H1 (cell line): Measurements from ENCODE around the gene NELFA. TPM values are rescaled to one million over a fixed set of nuclear protein-coding genes. Genes with fewer than 3 reads are reported as not detected.

Experiments
- CTCF ChIA-PET: fragments of 300-600 bp; sonication (Branson Sonifier 250); formaldehyde crosslinking; loops from one replicate; lab custom pipeline; 2021; ENCODE audit not compliant: partially characterized antibody; lab: Charles Lee
- POLR2A ChIA-PET: fragments of 300-600 bp; sonication (Branson Sonifier 250); formaldehyde crosslinking; loops from one replicate; lab custom pipeline; 2021; ENCODE audit warnings: inconsistent platforms; ENCODE audit not compliant: partially characterized antibody; lab: Charles Lee
- DNase-seq, 2 experiments: peaks; one replicate each; pipeline versions ENCODE4 v3.0.0 to v3.0.0-alpha.2; 2010 to 2022; ENCODE audit warnings: low spot score in 2 of 2, low read depth in 1 of 2, mixed read lengths in 1 of 2
- FAIRE-seq: peaks from 2 replicates; lab custom pipeline; 2011; peaks lifted over from hg19 to GRCh38; lab: Jason Lieb, UNC
- H2AFZ ChIP-seq: 2 replicates; pipeline ENCODE4 v1.8.1; 2012; ENCODE audit warnings: low read length, inconsistent platforms
- H2AK5ac ChIP-seq: 2 replicates; pipeline ENCODE4 v1.6.1; 2013; ENCODE audit warnings: low read depth, low read length
- H2BK120ac ChIP-seq: replicated peaks from 2 replicates; pipeline ENCODE3; 2013; ENCODE audit warnings: low read depth, low read length, inconsistent platforms
- H2BK12ac ChIP-seq: 2 replicates; pipeline ENCODE4 v1.6.1; 2013; ENCODE audit warnings: low read depth, low read length
- H2BK15ac ChIP-seq: 2 replicates; pipeline ENCODE4 v1.6.1; 2013; ENCODE audit warnings: low read length
- H2BK20ac ChIP-seq: 2 replicates; pipeline ENCODE4 v1.6.1; 2013; ENCODE audit warnings: low read length
- H2BK5ac ChIP-seq: 2 replicates; pipeline ENCODE4 v1.6.1; 2013; ENCODE audit warnings: low read depth, low read length
- H3K14ac ChIP-seq: 2 replicates; pipeline ENCODE4 v1.6.1; 2013; ENCODE audit warnings: inconsistent platforms; ENCODE audit not compliant: insufficient read length
- H3K18ac ChIP-seq: 2 replicates; pipeline ENCODE4 v1.6.1; 2013; ENCODE audit warnings: low read length; ENCODE audit errors: extremely low read depth
- H3K23ac ChIP-seq: 2 replicates; pipeline ENCODE4 v1.6.1; 2013; ENCODE audit warnings: inconsistent platforms; ENCODE audit not compliant: insufficient read length
- H3K23me2 ChIP-seq: 2 replicates; pipeline ENCODE4 v1.6.1; 2013; ENCODE audit warnings: low read depth, low read length
- H3K27ac ChIP-seq: 2 replicates; pipeline ENCODE4 v1.6.1; 2011; ENCODE audit warnings: low read depth, low read length, inconsistent platforms
- H3K27me3 ChIP-seq, 4 experiments: replicated peaks in 1 of 4; 1 replicate in 1 of 4; 2 replicates in 3 of 4; pipeline versions ENCODE4 v1.6.1 to v1.8.1; 2011 to 2013; ENCODE audit warnings: low read length in 3 of 4, mild to moderate bottlenecking in 3 of 4, inconsistent platforms in 2 of 4, mixed read lengths in 2 of 4, moderate library complexity in 1 of 4; ENCODE audit not compliant: control insufficient read depth in 3 of 4, insufficient read depth in 3 of 4; ENCODE audit errors: extremely low read depth in 1 of 4
- H3K36me3 ChIP-seq, 4 experiments: 2 replicates each; pipeline versions ENCODE4 v1.6.1 to v1.8.1; 2011 to 2013; ENCODE audit warnings: mild to moderate bottlenecking in 4 of 4, low read length in 3 of 4, moderate library complexity in 2 of 4, control low read depth in 1 of 4, inconsistent platforms in 1 of 4; ENCODE audit not compliant: insufficient read depth in 4 of 4, control insufficient read depth in 2 of 4
- H3K4ac ChIP-seq: replicated peaks from 2 replicates; pipeline ENCODE3; 2013; ENCODE audit warnings: low read length, low read depth, mixed read lengths, inconsistent platforms; ENCODE audit not compliant: insufficient read length
- H3K4me1 ChIP-seq, 4 experiments: replicated peaks in 1 of 4; 1 replicate in 1 of 4; 2 replicates in 3 of 4; pipeline versions ENCODE4 v1.6.1 to v1.8.1; 2011 to 2013; ENCODE audit warnings: low read length in 3 of 4, inconsistent platforms in 2 of 4, mixed read lengths in 1 of 4; ENCODE audit not compliant: insufficient read depth in 4 of 4, control insufficient read depth in 3 of 4
- H3K4me2 ChIP-seq, 2 experiments: 2 replicates each; pipeline versions ENCODE4 v1.6.1 to v1.8.1; 2011 to 2013; ENCODE audit warnings: low read depth in 2 of 2, low read length in 2 of 2, control low read depth in 1 of 2, inconsistent platforms in 1 of 2, mild to moderate bottlenecking in 1 of 2; ENCODE audit not compliant: insufficient read depth in 1 of 2
- H3K4me3 ChIP-seq, 4 experiments: fragments of 200-600, 300-600 bp in 1 of 4; sonication (generic), shearing (Covaris generic), sonication (Bioruptor Twin) in 1 of 4; 2 replicates each; pipeline versions ENCODE4 v1.5.1 to v1.8.1; 2011 to 2016; ENCODE audit warnings: low read length in 4 of 4, low read depth in 3 of 4, control low read depth in 2 of 4, inconsistent platforms in 2 of 4, mild to moderate bottlenecking in 2 of 4, mixed read lengths in 1 of 4, moderate library complexity in 1 of 4; ENCODE audit not compliant: insufficient read depth in 2 of 4; ENCODE audit errors: extremely low read depth in 1 of 4
- H3K56ac ChIP-seq: replicated peaks from 2 replicates; pipeline ENCODE3; 2013; ENCODE audit warnings: low read depth, mild to moderate bottlenecking, mixed read lengths, low read length, inconsistent platforms; ENCODE audit not compliant: insufficient read length
- H3K79me1 ChIP-seq: 2 replicates; pipeline ENCODE4 v1.6.1; 2013; ENCODE audit warnings: low read depth, low read length, control low read depth
- H3K79me2 ChIP-seq, 2 experiments: 2 replicates each; pipeline versions ENCODE4 v1.6.1 to v1.8.1; 2012 to 2013; ENCODE audit warnings: low read length in 2 of 2, mild to moderate bottlenecking in 2 of 2, inconsistent platforms in 1 of 2; ENCODE audit not compliant: insufficient read depth in 2 of 2, control insufficient read depth in 1 of 2
- H3K9ac ChIP-seq, 4 experiments: replicated peaks in 1 of 4; 1 replicate in 1 of 4; 2 replicates in 3 of 4; pipeline versions ENCODE4 v1.6.1 to v1.8.1; 2011 to 2013; ENCODE audit warnings: low read depth in 3 of 4, low read length in 3 of 4, control low read depth in 2 of 4, mild to moderate bottlenecking in 2 of 4, moderate library complexity in 2 of 4, inconsistent platforms in 1 of 4; ENCODE audit errors: extremely low read depth in 1 of 4
- H3K9me3 ChIP-seq, 2 experiments: 2 replicates each; pipeline versions ENCODE4 v1.6.1 to v1.8.1; 2012 to 2013; ENCODE audit warnings: mild to moderate bottlenecking in 2 of 2, moderate library complexity in 2 of 2, control low read depth in 1 of 2, inconsistent platforms in 1 of 2, low read depth in 1 of 2, low read length in 1 of 2, mixed read lengths in 1 of 2; ENCODE audit not compliant: insufficient read depth in 2 of 2
- H4K20me1 ChIP-seq, 2 experiments: replicated peaks in 1 of 2; 2 replicates each; pipeline versions ENCODE3 to v1.8.1; 2011 to 2013; ENCODE audit warnings: inconsistent platforms in 2 of 2, low read length in 2 of 2, mild to moderate bottlenecking in 1 of 2; ENCODE audit not compliant: insufficient read depth in 2 of 2, control insufficient read depth in 1 of 2
- H4K5ac ChIP-seq: 2 replicates; pipeline ENCODE4 v1.6.1; 2013; ENCODE audit warnings: low read length, low read depth, mixed read lengths, inconsistent platforms; ENCODE audit not compliant: insufficient read length
- H4K8ac ChIP-seq: 2 replicates; pipeline ENCODE4 v1.8.0; 2013; ENCODE audit warnings: mild to moderate bottlenecking, moderate library complexity, low read length, inconsistent platforms; ENCODE audit not compliant: insufficient read depth; ENCODE audit errors: extremely low read depth
- H4K91ac ChIP-seq: replicated peaks from 2 replicates; pipeline ENCODE3; 2013; ENCODE audit warnings: low read length, mixed read lengths, inconsistent platforms; ENCODE audit not compliant: insufficient read length
- CTBP2 ChIP-seq: IDR thresholded peaks from 2 replicates; pipeline ENCODE4 v1.7.0; 2011; ENCODE audit warnings: borderline replicate concordance, mild to moderate bottlenecking, moderate library complexity, mixed read lengths, low read length; ENCODE audit not compliant: insufficient read depth, insufficient read length
- JUND ChIP-seq: IDR thresholded peaks from 2 replicates; pipeline ENCODE4 v1.6.1; 2011; ENCODE audit warnings: mild to moderate bottlenecking, improper control_type of control experiment, low read length
- KDM5A ChIP-seq: fragments of 200-600 bp; IDR thresholded peaks from 2 replicates; pipeline ENCODE4 v1.7.1; 2012; ENCODE audit warnings: mild to moderate bottlenecking, low read length, inconsistent platforms, mixed read lengths
- NANOG ChIP-seq: IDR thresholded peaks from 2 replicates; pipeline ENCODE4 v1.6.1; 2011; ENCODE audit warnings: low read length, low read depth, mild to moderate bottlenecking, inconsistent platforms; ENCODE audit not compliant: insufficient read depth, poor library complexity, severe bottlenecking
- NRF1 ChIP-seq: IDR thresholded peaks from 2 replicates; pipeline ENCODE4 v1.6.1; 2011; ENCODE audit warnings: mild to moderate bottlenecking, low read depth, low read length, improper control_type of control experiment
- RBBP5 ChIP-seq: IDR thresholded peaks from 2 replicates; pipeline ENCODE4 v1.7.1; 2012; ENCODE audit warnings: low read depth, mild to moderate bottlenecking, inconsistent platforms, low read length, moderate library complexity, borderline replicate concordance
- RFX5 ChIP-seq: IDR thresholded peaks from 2 replicates; pipeline ENCODE4 v1.6.1; 2011; ENCODE audit warnings: low read depth, low read length, improper control_type of control experiment, borderline replicate concordance
- SAP30 ChIP-seq: fragments of 300-600 bp; sonication (generic); IDR thresholded peaks from 2 replicates; pipeline ENCODE4 v1.7.1; 2012; ENCODE audit warnings: low read length, moderate library complexity, mild to moderate bottlenecking, inconsistent platforms; ENCODE audit not compliant: insufficient read depth, insufficient replicate concordance
- SIN3A ChIP-seq, 2 experiments: IDR thresholded peaks in 1 of 2; conservative IDR thresholded peaks in 1 of 2; 2 replicates each; pipeline ENCODE4 v1.6.1; 2011 to 2012; ENCODE audit warnings: low read length in 2 of 2, improper control_type of control experiment in 1 of 2, low read depth in 1 of 2, mild to moderate bottlenecking in 1 of 2
- TAF1 ChIP-seq: IDR thresholded peaks from 2 replicates; pipeline ENCODE4 v1.6.1; 2011; ENCODE audit warnings: mild to moderate bottlenecking, low read depth, low read length
- WGBS, 2 experiments: shearing (Covaris generic) in 1 of 2; methylation state at CpG; one replicate each; pipeline versions ENCODE4 v1.1.6 to v1.1.7; 2013 to 2015; ENCODE audit warnings: low lambda C conversion rate in 2 of 2, mixed read lengths in 2 of 2, inconsistent platforms in 1 of 2, low coverage in 1 of 2, missing lambda C conversion rate in 1 of 2; ENCODE audit not compliant: insufficient replicate concordance in 2 of 2, insufficient coverage in 1 of 2, insufficient read length in 1 of 2; ENCODE audit errors: extremely low coverage in 1 of 2, missing lambda C conversion rate in 1 of 2; 5-methylcytosine and 5-hydroxymethylcytosine counted together
- polyA plus RNA-seq, 7 experiments: library from polyadenylated mRNA; depleted of rRNA in 3 of 7; stranded (reverse) in 5 of 7; unstranded in 2 of 7; fragments of >200 nt in 5 of 7; fragments of 200-250 nt in 2 of 7; gene quantifications; 1 replicate in 5 of 7; 2 replicates in 1 of 7; 4 replicates in 1 of 7; pipeline versions ENCODE4 v1.2.1 to v1.2.3, GENCODE V29; 2011 to 2013; ENCODE audit warnings: missing spikeins in 2 of 7, mixed read lengths in 2 of 7
- total RNA-seq: library from RNA; stranded (reverse); fragmentation: NEBNext Ultra II Directional; extraction: Animal tissue kit (Norgen Biotek cat#: 25700); gene quantifications from 2 replicates; pipeline ENCODE4 v1.2.1, GENCODE V29; 2021
- TF ChIP-seq, protein P1 (sequence below): IDR thresholded peaks from 2 replicates; pipeline ENCODE4 v1.6.1; 2011; ENCODE audit warnings: low read length, improper control_type of control experiment

NELFA gene
- total and polyA plus RNA-seq, 2 of the 8 experiments (the other 6 are each of a cell fraction or from before 2014, with no cell fraction given) = 41.8 to 57.5 TPM

- WGBS, 2 experiments = 93% methylated on average over 7 of the region's 7 CpGs; no CpG with 5 or more reads in 1 of the 2 experiments
- no peak for DNase-seq
- H4K8ac ChIP-seq = no peak overlapping the region
- H3K14ac ChIP-seq = no peak overlapping the region
- H4K91ac ChIP-seq = no peak overlapping the region
- H3K27ac ChIP-seq = no peak overlapping the region
- no peak overlapping the region for H2AK5ac ChIP-seq
- peaks cover 0 to 3% (median 0%) of the 10 kb centered on the region in 4 experiments; a peak in 2 of 7 replicates for H3K4me1 ChIP-seq
- no peak overlapping the region for H3K9ac ChIP-seq
- ChIA-PET POLR2A (interaction anchor here (1.0 to 1.3 kb wide), 2 partner anchors 8 to 11 kb away, joined by 3 read pairs; no protein-coding TSS in a partner anchor), CTCF (interaction anchor here (1.6 kb wide), 1 partner anchor 11 kb away, joined by 4 read pairs; no protein-coding TSS in a partner anchor)
- no peak overlapping the region for H2AFZ ChIP-seq
- no peak overlapping the region for H2BK20ac ChIP-seq
- no peak overlapping the region; a peak in 1 of 4 replicates for H3K4me2 ChIP-seq
- H2BK5ac ChIP-seq = no peak overlapping the region
- no peaks in the 10 kb centered on the region for H3K9me3 ChIP-seq
- no peaks in the 10 kb centered on the region; the same call in 1 of the 2 replicates for H3K23me2 ChIP-seq
- H3K18ac ChIP-seq = no peak overlapping the region
- H3K36me3 ChIP-seq = peaks cover 0 to 13% (median 3%) of the 10 kb centered on the region in 4 experiments; a peak in 4 of 8 replicates
- peaks cover 30 to 67% of the 10 kb centered on the region in 2 experiments for H3K79me2 ChIP-seq
- peaks cover 0 to 3% (median 0%) of the 10 kb centered on the region in 4 experiments; a peak in 1 of 7 replicates for H3K27me3 ChIP-seq
- H3K4me3 ChIP-seq = no peak overlapping the region
- no peak overlapping the region for H2BK15ac ChIP-seq
- no peak overlapping the region for H3K23ac ChIP-seq
- no peak for FAIRE-seq
- no peak overlapping the region for H4K5ac ChIP-seq
- H3K56ac ChIP-seq = no peak overlapping the region
- no peak overlapping the region for H2BK12ac ChIP-seq
- peaks cover 14% of the 10 kb centered on the region for H3K79me1 ChIP-seq
- peaks cover 10 to 17% of the 10 kb centered on the region in 2 experiments for H4K20me1 ChIP-seq
- no peak overlapping the region for H2BK120ac ChIP-seq
- no peak overlapping the region for H3K4ac ChIP-seq
- no peak for TF ChIP-seq KDM5A
- TF ChIP-seq, protein P1, sequence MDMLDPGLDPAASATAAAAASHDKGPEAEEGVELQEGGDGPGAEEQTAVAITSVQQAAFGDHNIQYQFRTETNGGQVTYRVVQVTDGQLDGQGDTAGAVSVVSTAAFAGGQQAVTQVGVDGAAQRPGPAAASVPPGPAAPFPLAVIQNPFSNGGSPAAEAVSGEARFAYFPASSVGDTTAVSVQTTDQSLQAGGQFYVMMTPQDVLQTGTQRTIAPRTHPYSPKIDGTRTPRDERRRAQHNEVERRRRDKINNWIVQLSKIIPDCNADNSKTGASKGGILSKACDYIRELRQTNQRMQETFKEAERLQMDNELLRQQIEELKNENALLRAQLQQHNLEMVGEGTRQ = no peak
- no peak for TF ChIP-seq CTBP2
- no peak for TF ChIP-seq TAF1
- no peak for TF ChIP-seq NANOG
- TF ChIP-seq SAP30 = no peak
- TF ChIP-seq SIN3A (conservative IDR thresholded peaks at IDR 0.05 in 1 of 2, IDR thresholded peaks at IDR 0.05 in 1 of 2; ENCODE audit: low read depth in 1 of 2, low read length in 2 of 2) = no peak
- TF ChIP-seq JUND = no peak
- no peak for TF ChIP-seq RFX5
- TF ChIP-seq NRF1 = no peak
- TF ChIP-seq RBBP5 = no peak
Measured at GRCh38 chr4:2006367-2006766, 2.4 kb downstream of the NELFA start.
